H1 (cell line): ENCODE results near the gene FKBP6. TPM values are rescaled to one million over a fixed set of nuclear protein-coding genes. Genes with fewer than 3 reads are reported as not detected.

Experiments
- FOSL1 ChIP-seq: IDR thresholded peaks from 2 replicates; pipeline ENCODE4 v1.6.1; 2011; ENCODE audit warnings: mild to moderate bottlenecking, low read depth, low read length, moderate library complexity; ENCODE audit not compliant: insufficient read depth
- JUND ChIP-seq: IDR thresholded peaks from 2 replicates; pipeline ENCODE4 v1.6.1; 2011; ENCODE audit warnings: mild to moderate bottlenecking, improper control_type of control experiment, low read length
- POU5F1 ChIP-seq: IDR thresholded peaks from 2 replicates; pipeline ENCODE4 v1.6.1; 2011; ENCODE audit warnings: low read depth, mild to moderate bottlenecking, low read length, moderate library complexity
- RFX5 ChIP-seq: IDR thresholded peaks from 2 replicates; pipeline ENCODE4 v1.6.1; 2011; ENCODE audit warnings: low read depth, low read length, improper control_type of control experiment, borderline replicate concordance
- SP4 ChIP-seq: IDR thresholded peaks from 2 replicates; pipeline ENCODE4 v1.6.1; 2012; ENCODE audit warnings: low read length, inconsistent platforms
- TBP ChIP-seq: IDR thresholded peaks from 2 replicates; pipeline ENCODE4 v1.6.1; 2011; ENCODE audit warnings: low read depth, low read length, improper control_type of control experiment
- polyA plus RNA-seq, 7 experiments: library from polyadenylated mRNA; depleted of rRNA in 3 of 7; stranded (reverse) in 5 of 7; unstranded in 2 of 7; fragments of >200 nt in 5 of 7; fragments of 200-250 nt in 2 of 7; gene quantifications; 1 replicate in 5 of 7; 2 replicates in 1 of 7; 4 replicates in 1 of 7; pipeline versions ENCODE4 v1.2.1 to v1.2.3, GENCODE V29; 2011 to 2013; ENCODE audit warnings: missing spikeins in 2 of 7, mixed read lengths in 2 of 7
- total RNA-seq: library from RNA; stranded (reverse); fragmentation: NEBNext Ultra II Directional; extraction: Animal tissue kit (Norgen Biotek cat#: 25700); gene quantifications from 2 replicates; pipeline ENCODE4 v1.2.1, GENCODE V29; 2021

FKBP6 gene
- total and polyA plus RNA-seq, 2 of the 8 experiments (the other 6 are each of a cell fraction or from before 2014, with no cell fraction given): 0.14 to 0.19 TPM

- TF ChIP-seq TBP: no peak
- no peak for TF ChIP-seq JUND
- no peak for TF ChIP-seq SP4
- TF ChIP-seq POU5F1: no peak
- no peak for TF ChIP-seq FOSL1
- TF ChIP-seq RFX5: no peak
Measured at GRCh38 chr7:73369009-73369408, 41.0 kb downstream of the FKBP6 start (continued).
